Mesenchymal stem cell (in vitro differentiated cells and primary cell): ENCODE measurements around the gene PDE6H.

Experiments used
- DNase-seq: peaks from one replicate; pipeline ENCODE4 v3.0.0-alpha.2; 2013
- H2AFZ ChIP-seq: one replicate; pipeline ENCODE4 v1.6.1; 2013; ENCODE audit warnings: low read depth, mild to moderate bottlenecking, control low read depth, inconsistent platforms, low read length, moderate library complexity
- H2AK5ac ChIP-seq: 2 replicates; pipeline ENCODE4 v1.6.1; 2013; ENCODE audit warnings: low read length, moderate library complexity, mild to moderate bottlenecking, inconsistent platforms; ENCODE audit not compliant: severe bottlenecking
- H2BK120ac ChIP-seq: one replicate; pipeline ENCODE4 v1.6.1; 2013; ENCODE audit warnings: low read depth, mild to moderate bottlenecking, inconsistent platforms, low read length, moderate library complexity
- H2BK12ac ChIP-seq, 2 experiments: one replicate each; pipeline ENCODE4 v1.6.1; 2013; ENCODE audit warnings: inconsistent platforms in 2 of 2, low read length in 2 of 2, mild to moderate bottlenecking in 2 of 2, moderate library complexity in 2 of 2, control low read depth in 1 of 2
- H2BK15ac ChIP-seq: one replicate; pipeline ENCODE4 v1.6.1; 2013; ENCODE audit warnings: mild to moderate bottlenecking, low read depth, inconsistent platforms; ENCODE audit not compliant: poor library complexity, severe bottlenecking
- H2BK5ac ChIP-seq: 2 replicates; pipeline ENCODE4 v1.6.1; 2013; ENCODE audit warnings: low read depth, mild to moderate bottlenecking, low read length, control low read depth, inconsistent platforms; ENCODE audit not compliant: poor library complexity, severe bottlenecking
- H3K14ac ChIP-seq, 2 experiments: one replicate each; pipeline ENCODE4 v1.6.1; 2013; ENCODE audit warnings: inconsistent platforms in 2 of 2, low read length in 2 of 2, control low read depth in 1 of 2, mild to moderate bottlenecking in 1 of 2, moderate library complexity in 1 of 2
- H3K18ac ChIP-seq, 2 experiments: one replicate each; pipeline ENCODE4 v1.6.1; 2013; ENCODE audit warnings: inconsistent platforms in 2 of 2, low read length in 2 of 2, control low read depth in 1 of 2, low read depth in 1 of 2, mild to moderate bottlenecking in 1 of 2
- H3K23ac ChIP-seq, 2 experiments: one replicate each; pipeline ENCODE4 v1.6.1; 2013; ENCODE audit warnings: inconsistent platforms in 2 of 2, low read length in 2 of 2, mild to moderate bottlenecking in 2 of 2, moderate library complexity in 2 of 2, control low read depth in 1 of 2
- H3K27ac ChIP-seq: 2 replicates; pipeline ENCODE4 v1.5.1; 2013; ENCODE audit warnings: mild to moderate bottlenecking, moderate library complexity, low read length, control low read depth, inconsistent platforms; ENCODE audit not compliant: poor library complexity, severe bottlenecking
- H3K27me3 ChIP-seq, 2 experiments: 2 replicates each; pipeline versions ENCODE4 v1.6.1 to v1.7.0; 2013; ENCODE audit warnings: low read length in 2 of 2, mild to moderate bottlenecking in 2 of 2, moderate library complexity in 2 of 2, control low read depth in 1 of 2, inconsistent platforms in 1 of 2; ENCODE audit not compliant: control insufficient read depth in 1 of 2, insufficient read depth in 1 of 2
- H3K36me3 ChIP-seq, 2 experiments: 2 replicates each; pipeline versions ENCODE4 v1.6.1 to v1.7.0; 2013; ENCODE audit warnings: low read length in 2 of 2, control low read depth in 1 of 2, inconsistent platforms in 1 of 2, low read depth in 1 of 2, mild to moderate bottlenecking in 1 of 2; ENCODE audit not compliant: insufficient read depth in 2 of 2, control insufficient read depth in 1 of 2
- H3K4ac ChIP-seq, 2 experiments: one replicate each; pipeline ENCODE4 v1.6.1; 2013; ENCODE audit warnings: inconsistent platforms in 2 of 2, low read length in 2 of 2, mild to moderate bottlenecking in 2 of 2, moderate library complexity in 2 of 2, control low read depth in 1 of 2, low read depth in 1 of 2
- H3K4me1 ChIP-seq: 2 replicates; pipeline ENCODE4 v1.6.1; 2013; ENCODE audit warnings: low read depth, low read length, control low read depth; ENCODE audit not compliant: control insufficient read depth, insufficient read depth
- H3K4me2 ChIP-seq: 2 replicates; pipeline ENCODE4 v1.6.1; 2013; ENCODE audit warnings: low read length, mild to moderate bottlenecking, inconsistent platforms; ENCODE audit not compliant: poor library complexity, severe bottlenecking
- H3K4me3 ChIP-seq, 2 experiments: 2 replicates each; pipeline versions ENCODE4 v1.5.1 to v1.7.0; 2013; ENCODE audit warnings: low read length in 2 of 2, mild to moderate bottlenecking in 2 of 2, control low read depth in 1 of 2, low read depth in 1 of 2; ENCODE audit not compliant: insufficient read depth in 1 of 2
- H3K79me1 ChIP-seq: replicated peaks from 2 replicates; pipeline ENCODE4 v1.6.1; 2013; ENCODE audit warnings: mild to moderate bottlenecking, control low read depth, low read length, inconsistent platforms; ENCODE audit not compliant: poor library complexity, severe bottlenecking
- H3K9ac ChIP-seq: 2 replicates; pipeline ENCODE4 v1.7.0; 2013; ENCODE audit warnings: mild to moderate bottlenecking, low read length, moderate library complexity
- H3K9me3 ChIP-seq: 2 replicates; pipeline ENCODE4 v1.7.0; 2013; ENCODE audit warnings: mild to moderate bottlenecking, low read length; ENCODE audit not compliant: control insufficient read depth
- H4K8ac ChIP-seq: one replicate; pipeline ENCODE4 v1.6.1; 2013; ENCODE audit warnings: inconsistent platforms, mild to moderate bottlenecking, low read length, moderate library complexity
- H4K91ac ChIP-seq: one replicate; pipeline ENCODE4 v1.6.1; 2013; ENCODE audit warnings: mild to moderate bottlenecking, low read length, inconsistent platforms
- WGBS: methylation state at CpG from one replicate; pipeline ENCODE4 v1.1.7; 2013; ENCODE audit warnings: mixed read lengths; 5-methylcytosine and 5-hydroxymethylcytosine counted together

Gene PDE6H

DNA sequence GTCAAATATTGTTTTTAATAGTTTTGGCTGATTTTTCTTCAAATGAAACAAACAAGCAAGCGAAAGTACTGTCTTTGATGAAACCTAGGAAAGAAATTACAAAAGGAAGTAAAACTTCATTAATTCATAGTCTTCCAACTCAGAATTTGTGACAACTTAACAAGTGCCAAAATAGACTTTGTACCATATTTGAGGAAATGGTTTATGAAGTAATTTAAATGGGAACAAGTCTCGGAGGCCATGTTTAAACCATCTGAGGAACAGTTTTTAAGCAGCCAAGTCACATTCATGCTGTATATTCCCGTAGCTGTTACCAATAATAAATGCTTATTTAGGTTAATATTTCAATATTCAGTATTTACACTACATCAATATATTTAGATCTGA is 10.7 kb upstream of the PDE6H start:
- Histone ChIP-seq H3K4ac (no peak overlapping the region), H3K4me1 (peaks cover 9% of the 10 kb centered on the region), H3K27me3 (no peaks in the 10 kb centered on the region), H3K79me1 (no peaks in the 10 kb centered on the region), H3K4me3 (no peak overlapping the region), H2AFZ (no peak overlapping the region), H3K14ac (no peak overlapping the region), H3K4me2 (no peak overlapping the region), H3K36me3 (no peaks in the 10 kb centered on the region), H3K9me3 (no peaks in the 10 kb centered on the region), H4K8ac (no peak overlapping the region), H3K23ac (no peak overlapping the region), H4K91ac (no peak overlapping the region), H2AK5ac (no peak overlapping the region), H2BK15ac (no peak overlapping the region), H2BK5ac (no peak overlapping the region), H2BK12ac (no peak overlapping the region), H3K9ac (no peak overlapping the region), H2BK120ac (no peak overlapping the region), H3K27ac (no peak overlapping the region), H3K18ac (no peak overlapping the region)
- whole genome bisulfite sequencing: no CpG with 5 or more reads among the region's 3 CpGs
- DNase-seq: no peak

- Histone ChIP-seq H3K9me3 (no peaks in the 10 kb centered on the region), H2AK5ac (no peak overlapping the region), H3K36me3 (no peaks in the 10 kb centered on the region), H3K4me1 (peaks cover 9% of the 10 kb centered on the region), H3K27me3 (no peaks in the 10 kb centered on the region), H3K79me1 (no peaks in the 10 kb centered on the region), H3K14ac (no peak overlapping the region), H3K4me2 (no peak overlapping the region), H2BK5ac (no peak overlapping the region), H2BK15ac (no peak overlapping the region), H4K8ac (no peak overlapping the region), H3K9ac (no peak overlapping the region), H3K4ac (no peak overlapping the region), H4K91ac (no peak overlapping the region), H2BK120ac (no peak overlapping the region), H3K18ac (no peak overlapping the region), H3K27ac (no peak overlapping the region), H3K23ac (no peak overlapping the region), H2AFZ (no peak overlapping the region), H3K4me3 (no peak overlapping the region), H2BK12ac (no peak overlapping the region)
- DNase-seq: no peak
- 89% methylated on average over 1 of the region's 3 CpGs for WGBS
These were observed 10.0 kb upstream of the PDE6H start for GRCh38 chr12:14962797-14963196.

DNA sequence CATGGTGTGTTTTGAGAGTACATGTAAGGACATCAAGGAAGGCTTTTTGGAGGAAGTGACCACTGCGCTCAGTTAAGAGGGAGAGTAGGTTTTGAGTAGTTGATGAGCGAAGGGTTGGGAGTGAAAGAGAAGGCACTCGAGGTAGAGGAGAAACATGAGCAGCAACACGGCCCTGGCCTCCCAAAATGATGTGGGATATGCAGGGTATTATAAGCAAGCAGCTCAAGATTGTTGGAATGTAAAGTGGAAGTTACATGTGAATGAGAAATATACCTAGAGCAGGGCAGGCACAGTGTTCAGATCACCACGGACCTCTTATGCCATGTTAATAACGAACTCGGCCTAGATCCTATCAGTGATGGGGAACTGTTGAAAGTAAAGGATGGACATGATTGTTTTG is 9.3 kb upstream of the PDE6H start:
- Histone ChIP-seq H2AFZ (no peak overlapping the region), H3K18ac (no peak overlapping the region), H3K4me3 (no peak overlapping the region), H3K27me3 (no peaks in the 10 kb centered on the region), H3K9me3 (no peaks in the 10 kb centered on the region), H2BK120ac (no peak overlapping the region), H2BK15ac (no peak overlapping the region), H3K14ac (no peak overlapping the region), H3K4ac (no peak overlapping the region), H2BK12ac (no peak overlapping the region), H3K4me2 (no peak overlapping the region), H2BK5ac (no peak overlapping the region), H4K91ac (no peak overlapping the region), H4K8ac (no peak overlapping the region), H2AK5ac (no peak overlapping the region), H3K23ac (no peak overlapping the region), H3K36me3 (no peaks in the 10 kb centered on the region), H3K4me1 (peaks cover 6% of the 10 kb centered on the region), H3K9ac (no peak overlapping the region), H3K27ac (no peak overlapping the region), H3K79me1 (no peaks in the 10 kb centered on the region)
- DNase-seq: no peak
- 96% methylated on average over 7 of the region's 7 CpGs for WGBS

- H3K36me3 ChIP-seq: no peaks in the 10 kb centered on the region
These were observed 8.4 kb upstream of the PDE6H start for GRCh38 chr12:14964406-14964805.

More at GRCh38 chr12:14964406-14964805, 8.4 kb upstream of the PDE6H start:
- H2BK12ac ChIP-seq: no peak overlapping the region
- H3K4me2 ChIP-seq: no peak overlapping the region
- H3K23ac ChIP-seq: no peak overlapping the region
- H3K79me1 ChIP-seq: no peaks in the 10 kb centered on the region
- H4K91ac ChIP-seq: no peak overlapping the region
- no peak overlapping the region for H2BK5ac ChIP-seq
- H2BK120ac ChIP-seq: no peak overlapping the region
- H3K9me3 ChIP-seq: no peaks in the 10 kb centered on the region
- no peak overlapping the region for H4K8ac ChIP-seq
- DNase-seq: no peak
- no peak overlapping the region for H3K18ac ChIP-seq
- H3K9ac ChIP-seq: no peak overlapping the region
- WGBS: 50% methylated on average over 2 of the region's 2 CpGs
- no peak overlapping the region for H3K4ac ChIP-seq
- no peak overlapping the region for H3K14ac ChIP-seq
- H2BK15ac ChIP-seq: no peak overlapping the region
- no peak overlapping the region for H3K27ac ChIP-seq
- H3K27me3 ChIP-seq: no peaks in the 10 kb centered on the region
- H3K4me1 ChIP-seq: peaks cover 6% of the 10 kb centered on the region
- no peak overlapping the region for H3K4me3 ChIP-seq
- H2AFZ ChIP-seq: no peak overlapping the region
- H2AK5ac ChIP-seq: no peak overlapping the region
